ENCODE results near the gene VPREB3.

DNA sequence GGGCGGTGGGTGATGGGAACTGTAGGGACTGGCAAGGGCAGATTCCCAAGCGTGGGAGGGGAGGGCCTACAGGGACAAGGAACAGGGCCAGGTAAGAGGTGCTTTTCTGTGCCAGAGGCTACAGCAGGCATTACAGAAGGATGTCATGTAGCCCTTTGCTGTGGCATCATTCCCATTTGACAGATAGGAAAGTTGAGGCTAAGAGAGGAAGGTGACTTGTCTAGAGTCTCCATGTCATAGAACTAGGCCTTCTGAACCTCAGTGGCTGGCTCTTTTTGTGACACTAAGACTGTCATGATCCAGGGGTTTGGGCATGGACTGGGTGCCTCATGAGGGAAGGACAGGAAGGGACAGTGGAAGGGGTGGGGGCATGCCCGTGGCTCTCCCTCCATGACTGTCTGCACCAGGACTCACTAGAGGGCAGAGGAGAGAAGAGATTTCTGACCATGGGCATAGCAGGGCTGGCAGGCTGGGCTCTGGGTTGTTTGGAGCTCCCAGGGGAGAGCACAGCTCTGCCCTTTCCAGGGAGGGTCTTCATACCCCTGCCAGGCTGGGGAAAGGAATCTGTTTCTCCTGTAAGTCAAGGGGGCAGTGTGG, 21.7 kb upstream of the VPREB3 start:
- TF ChIP-seq EZH2 (IDR thresholded peaks at IDR 0.05; ENCODE audit: borderline replicate concordance) (no peak), EZH2phosphoT487 (IDR thresholded peaks at IDR 0.05; ENCODE audit: low read depth, severe bottlenecking, unreplicated experiment) (no peak)
- TF ChIP-seq, protein P1, sequence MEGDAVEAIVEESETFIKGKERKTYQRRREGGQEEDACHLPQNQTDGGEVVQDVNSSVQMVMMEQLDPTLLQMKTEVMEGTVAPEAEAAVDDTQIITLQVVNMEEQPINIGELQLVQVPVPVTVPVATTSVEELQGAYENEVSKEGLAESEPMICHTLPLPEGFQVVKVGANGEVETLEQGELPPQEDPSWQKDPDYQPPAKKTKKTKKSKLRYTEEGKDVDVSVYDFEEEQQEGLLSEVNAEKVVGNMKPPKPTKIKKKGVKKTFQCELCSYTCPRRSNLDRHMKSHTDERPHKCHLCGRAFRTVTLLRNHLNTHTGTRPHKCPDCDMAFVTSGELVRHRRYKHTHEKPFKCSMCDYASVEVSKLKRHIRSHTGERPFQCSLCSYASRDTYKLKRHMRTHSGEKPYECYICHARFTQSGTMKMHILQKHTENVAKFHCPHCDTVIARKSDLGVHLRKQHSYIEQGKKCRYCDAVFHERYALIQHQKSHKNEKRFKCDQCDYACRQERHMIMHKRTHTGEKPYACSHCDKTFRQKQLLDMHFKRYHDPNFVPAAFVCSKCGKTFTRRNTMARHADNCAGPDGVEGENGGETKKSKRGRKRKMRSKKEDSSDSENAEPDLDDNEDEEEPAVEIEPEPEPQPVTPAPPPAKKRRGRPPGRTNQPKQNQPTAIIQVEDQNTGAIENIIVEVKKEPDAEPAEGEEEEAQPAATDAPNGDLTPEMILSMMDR (IDR thresholded peaks at IDR 0.05; ENCODE audit: poor library complexity), result no peak

All from hepatocyte (in vitro differentiated cells).